Left lung (tissue), 10 donors: ENCODE results near the gene WLS. TPM values are rescaled to one million over a fixed set of nuclear protein-coding genes. Genes with fewer than 3 reads are reported as not detected.

ENCODE experiments used
- ATAC-seq: fragments of 200-7000 bp; cut with Tn5 transposase; one replicate; pipeline ENCODE4 v1.9.1; 2020; ENCODE audit warnings: moderate library complexity
- DNase-seq, 4 donors: peaks; one replicate each; pipeline ENCODE4 v3.0.0-alpha.2; 2013 to 2020
- H3K27ac ChIP-seq, 2 donors: fragments of 200-600 bp; sonication (generic) in 1 of 2; one replicate each; pipeline versions ENCODE4 v1.5.0 to v1.8.0; 2020 to 2021
- H3K27me3 ChIP-seq, 2 donors: fragments of 200-600 bp; sonication (generic) in 1 of 2; one replicate each; pipeline versions ENCODE4 v1.5.0 to v1.8.0; 2020 to 2021
- H3K36me3 ChIP-seq, 2 donors: fragments of 200-600 bp; sonication (generic) in 1 of 2; one replicate each; pipeline versions ENCODE4 v1.5.0 to v1.8.0; 2020 to 2021
- H3K4me1 ChIP-seq, 2 donors: fragments of 200-600 bp; one replicate each; pipeline ENCODE4 v1.8.0; 2021
- H3K4me3 ChIP-seq, 2 donors: fragments of 200-600 bp; sonication (generic) in 1 of 2; one replicate each; pipeline versions ENCODE4 v1.5.0 to v1.8.0; 2020 to 2021; ENCODE audit warnings: mild to moderate bottlenecking in 1 of 2
- H3K9me3 ChIP-seq, 2 donors: fragments of 200-600 bp; sonication (generic) in 1 of 2; one replicate each; pipeline versions ENCODE4 v1.5.0 to v1.8.0; 2020 to 2021
- intact Hi-C, 2 donors: fragments of 100-400 bp; cut with DNase I; formaldehyde crosslinking; loops; one replicate each; pipeline versions ENCODE4 v1.11.2 to v1.14.2; 2022
- polyA plus RNA-seq, 6 donors: library from polyadenylated mRNA; unstranded; fragments of 120-200 nt; gene quantifications; one replicate each; pipeline ENCODE4 v1.2.1, GENCODE V29; 2013; ENCODE audit not compliant: insufficient read length in 6 of 6
- total RNA-seq, 2 donors: library from RNA; stranded (reverse); fragmentation: NEBNext Ultra II Directional; extraction: Animal tissue kit (Norgen Biotek cat#: 25700); gene quantifications; one replicate each; pipeline ENCODE4 v1.2.1, GENCODE V29; 2021
- TF ChIP-seq, protein P1 (sequence below), 2 donors: fragments of 200-600 bp; sonication (generic) in 1 of 2; IDR thresholded peaks; one replicate each; pipeline versions ENCODE4 v1.5.0 to v1.8.0; 2021; ENCODE audit warnings: antibody characterized with exemption in 2 of 2
- donor health status: DM: no; HTN: yes; CAD: no.
- donor health status: DM: no; HTN: no; CAD: no.

WLS gene
- total and polyA plus RNA-seq, 8 donors, result 85.7 to 176 (median 137) TPM

DNA sequence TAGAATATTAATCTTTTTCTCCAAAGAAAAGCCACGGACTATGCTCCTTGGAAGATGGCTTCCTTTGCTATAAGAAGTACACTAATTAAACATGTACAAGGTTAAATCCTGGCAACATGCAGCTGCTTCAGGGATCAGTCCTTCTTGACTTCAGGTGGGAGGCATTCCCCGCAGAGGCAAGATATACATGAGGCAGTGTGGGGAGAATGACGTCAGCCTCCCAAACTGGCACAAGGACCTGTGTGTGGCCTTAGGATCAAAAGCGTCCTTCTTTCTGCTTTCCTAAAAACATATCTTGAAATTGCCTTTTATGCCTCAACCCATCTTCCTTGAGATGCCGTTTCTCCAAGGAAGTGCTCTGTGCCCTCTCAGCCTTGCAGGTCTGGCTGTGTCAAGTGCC is 90.3 kb downstream of the WLS start:
- TF ChIP-seq, protein P1, sequence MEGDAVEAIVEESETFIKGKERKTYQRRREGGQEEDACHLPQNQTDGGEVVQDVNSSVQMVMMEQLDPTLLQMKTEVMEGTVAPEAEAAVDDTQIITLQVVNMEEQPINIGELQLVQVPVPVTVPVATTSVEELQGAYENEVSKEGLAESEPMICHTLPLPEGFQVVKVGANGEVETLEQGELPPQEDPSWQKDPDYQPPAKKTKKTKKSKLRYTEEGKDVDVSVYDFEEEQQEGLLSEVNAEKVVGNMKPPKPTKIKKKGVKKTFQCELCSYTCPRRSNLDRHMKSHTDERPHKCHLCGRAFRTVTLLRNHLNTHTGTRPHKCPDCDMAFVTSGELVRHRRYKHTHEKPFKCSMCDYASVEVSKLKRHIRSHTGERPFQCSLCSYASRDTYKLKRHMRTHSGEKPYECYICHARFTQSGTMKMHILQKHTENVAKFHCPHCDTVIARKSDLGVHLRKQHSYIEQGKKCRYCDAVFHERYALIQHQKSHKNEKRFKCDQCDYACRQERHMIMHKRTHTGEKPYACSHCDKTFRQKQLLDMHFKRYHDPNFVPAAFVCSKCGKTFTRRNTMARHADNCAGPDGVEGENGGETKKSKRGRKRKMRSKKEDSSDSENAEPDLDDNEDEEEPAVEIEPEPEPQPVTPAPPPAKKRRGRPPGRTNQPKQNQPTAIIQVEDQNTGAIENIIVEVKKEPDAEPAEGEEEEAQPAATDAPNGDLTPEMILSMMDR (IDR thresholded peaks at IDR 0.05), result no peak
- Histone ChIP-seq H3K36me3 (no peaks in the 10 kb centered on the region), H3K27me3 (no peaks in the 10 kb centered on the region), H3K27ac (peak overlapping the region in 1 of 2 donors; percentile 16), H3K4me3 (no peak overlapping the region), H3K4me1 (peaks cover 11 to 13% of the 10 kb centered on the region in 2 donors), H3K9me3 (no peaks in the 10 kb centered on the region)
- ATAC-seq (peak; percentile 27), DNase-seq (peak in 1 of 4 donors; percentile 28)
- intact Hi-C loops, result no loop called here

DNA sequence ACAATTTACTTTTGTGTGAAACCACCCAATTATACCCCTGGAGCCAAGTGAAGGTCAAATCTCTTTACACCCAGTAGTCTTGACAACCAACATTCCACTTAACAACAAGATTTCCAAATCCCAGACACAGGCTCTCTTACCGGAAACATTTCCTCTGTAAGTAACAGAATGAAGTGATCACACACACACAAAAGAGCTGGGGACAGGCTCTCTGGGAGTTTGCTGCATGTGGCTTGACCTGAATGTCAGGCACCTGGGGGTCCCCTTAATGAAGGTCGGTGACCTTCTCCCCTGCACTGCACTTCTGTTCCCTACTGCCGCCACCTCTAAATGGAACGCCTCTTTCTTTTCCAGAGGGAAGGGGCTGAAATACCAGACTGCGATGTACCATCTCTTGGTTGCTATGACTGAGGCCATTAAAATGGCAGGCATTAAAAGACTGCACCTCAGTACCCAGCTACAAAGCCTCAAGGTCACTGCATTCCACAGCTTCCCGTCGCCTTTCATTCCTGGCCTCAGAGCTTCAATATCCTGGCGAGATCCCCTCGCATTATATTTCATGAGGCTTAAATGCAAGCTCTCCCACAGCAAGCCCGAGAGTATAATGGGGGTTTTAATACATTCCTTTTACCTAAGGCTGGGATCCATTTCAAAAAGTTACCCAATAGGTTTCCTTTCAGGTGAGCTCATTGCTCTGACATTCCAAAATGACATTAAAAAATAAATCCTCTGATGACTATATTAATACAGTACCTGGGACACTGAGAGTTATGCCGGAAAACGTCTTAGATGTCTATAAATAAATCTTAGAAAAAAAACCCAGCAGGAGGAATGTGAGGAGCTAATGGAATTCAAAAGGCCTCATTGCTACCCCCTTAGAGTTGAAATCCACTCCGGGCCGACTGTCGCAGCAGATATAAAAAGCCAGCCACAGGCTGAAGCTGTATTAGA is 91.0 kb downstream of the WLS start:
- DNase-seq (peak in 2 of 4 donors; percentile 36 to 72), ATAC-seq (peak; percentile 72)
- H3K4me3 ChIP-seq, result no peak overlapping the region
- TF ChIP-seq, protein P1 (IDR thresholded peaks at IDR 0.05), result no peak
- intact Hi-C loops, result no loop called here
- H3K27me3 ChIP-seq, result no peaks in the 10 kb centered on the region
- H3K4me1 ChIP-seq, result peaks cover 11 to 13% of the 10 kb centered on the region in 2 donors
- H3K27ac ChIP-seq, result peak overlapping the region; percentile 34
- no peaks in the 10 kb centered on the region for H3K9me3 ChIP-seq
- H3K36me3 ChIP-seq, result peaks cover 0 to 4% of the 10 kb centered on the region in 2 donors

DNA sequence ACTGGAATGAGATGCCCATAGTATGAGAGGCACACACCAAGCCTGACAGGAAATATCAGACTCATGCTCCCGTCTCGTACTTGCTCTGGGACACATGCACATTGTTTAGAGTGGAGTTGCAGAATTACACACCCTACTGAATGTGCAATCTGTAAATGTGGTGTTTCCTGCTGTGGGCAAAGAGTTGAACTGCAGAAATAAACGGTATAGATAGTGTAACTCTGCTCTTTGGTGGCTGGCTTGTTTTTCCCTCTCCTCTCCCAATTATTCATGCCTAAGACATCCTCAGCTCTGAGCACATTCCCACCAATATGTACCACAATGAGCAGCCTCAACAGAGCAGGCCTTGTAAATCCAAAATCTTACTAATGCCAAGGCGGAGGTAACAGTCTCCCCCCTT is 91.8 kb downstream of the WLS start:
- intact Hi-C loops, result no loop called here
- ATAC-seq, result peak; percentile 23
- TF ChIP-seq, protein P1 (IDR thresholded peaks at IDR 0.05), result no peak
- peaks cover 7 to 13% of the 10 kb centered on the region in 2 donors for H3K4me1 ChIP-seq
- H3K36me3 ChIP-seq, result peaks cover 0 to 11% of the 10 kb centered on the region in 2 donors
- H3K9me3 ChIP-seq, result no peaks in the 10 kb centered on the region
- H3K27ac ChIP-seq, result no peak overlapping the region
- no peak for DNase-seq
- no peak overlapping the region for H3K4me3 ChIP-seq
- H3K27me3 ChIP-seq, result no peaks in the 10 kb centered on the region

DNA sequence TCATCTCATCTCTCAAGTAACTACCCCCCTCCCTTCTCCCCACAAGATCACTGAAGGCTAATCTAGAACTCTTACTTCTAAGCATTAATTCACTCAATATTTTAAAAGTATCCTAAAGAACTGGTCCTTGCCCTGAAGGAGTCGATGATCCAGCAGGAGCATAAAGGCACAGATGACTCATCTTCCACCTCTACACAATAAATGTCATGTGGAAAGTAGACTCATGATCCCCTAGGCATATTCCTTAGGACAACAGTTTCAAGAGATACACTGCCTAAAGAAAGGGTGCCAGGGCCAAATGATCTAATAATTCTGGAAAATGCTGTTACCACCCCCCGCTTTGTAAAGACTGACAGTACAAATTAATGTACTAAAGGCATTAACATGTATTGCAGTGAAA is 96.1 kb downstream of the WLS start:
- Histone ChIP-seq H3K27me3 (no peaks in the 10 kb centered on the region), H3K9me3 (no peaks in the 10 kb centered on the region), H3K27ac (no peak overlapping the region), H3K4me3 (no peak overlapping the region), H3K4me1 (peaks cover 0 to 4% of the 10 kb centered on the region in 2 donors), H3K36me3 (peaks cover 0 to 31% of the 10 kb centered on the region in 2 donors)
- TF ChIP-seq, protein P1 (IDR thresholded peaks at IDR 0.05), result no peak
- ATAC-seq (no peak), DNase-seq (no peak)
- intact Hi-C loops, result no loop called here

DNA sequence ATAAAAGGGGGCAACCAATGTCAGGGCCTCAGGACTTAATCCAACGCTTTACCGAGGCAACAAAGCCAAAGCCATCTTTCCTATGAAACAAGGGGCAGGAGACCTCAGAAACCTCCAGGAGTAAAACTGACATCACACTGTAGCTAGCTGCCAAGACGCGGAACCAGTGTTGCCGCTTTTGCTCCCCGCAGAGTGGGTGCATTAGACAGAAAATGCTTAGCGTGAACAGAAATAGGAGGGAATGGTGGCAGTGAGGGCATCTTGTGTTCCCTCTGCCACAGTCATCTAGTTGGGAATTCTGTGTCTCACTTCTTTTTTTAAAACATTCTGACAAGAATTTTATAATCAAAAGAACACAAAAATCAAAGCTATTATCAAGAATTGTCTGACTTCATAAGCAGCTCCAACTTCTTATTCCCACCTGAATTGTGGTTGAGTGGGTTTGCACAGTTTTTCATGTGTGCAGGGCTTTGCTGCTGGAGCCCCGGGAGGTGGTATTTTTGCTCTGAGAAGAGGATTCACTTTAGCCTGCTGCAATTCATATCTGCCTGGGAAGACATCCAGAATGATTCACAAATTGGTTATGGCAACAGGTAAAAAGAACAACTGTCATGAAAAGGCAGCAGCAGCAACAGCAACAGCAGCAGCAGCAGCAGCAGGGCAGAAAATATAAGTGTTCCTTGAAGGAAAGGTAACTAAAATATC is 99.7 kb downstream of the WLS start:
- no peaks in the 10 kb centered on the region for H3K9me3 ChIP-seq
- no peaks in the 10 kb centered on the region for H3K4me1 ChIP-seq
- no peaks in the 10 kb centered on the region for H3K27me3 ChIP-seq
- DNase-seq, result no peak
- H3K27ac ChIP-seq, result no peak overlapping the region
- no peak for ATAC-seq
- H3K36me3 ChIP-seq, result peaks cover 0 to 31% of the 10 kb centered on the region in 2 donors
- H3K4me3 ChIP-seq, result no peak overlapping the region
- intact Hi-C loops, result no loop called here
- TF ChIP-seq, protein P1 (IDR thresholded peaks at IDR 0.05), result no peak
